ENCODE data around the gene MPZL1. TPM values are rescaled to one million over a fixed set of nuclear protein-coding genes. Genes with fewer than 3 reads are reported as not detected.

The MPZL1 gene
- total RNA-seq, 1 experiment from 2014 or later = 52.9 TPM

GRCh38 chr1:167723707-167724323, 2.0 kb downstream of the MPZL1 start:
- no peak for TF ChIP-seq MAX (IDR thresholded peaks at IDR 0.05)
- POLR2A ChIA-PET = no interaction called here

GRCh38 chr1:167726008-167726407, 4.2 kb downstream of the MPZL1 start:
- BruUV-seq (replicated peaks) = no TSS peak
- H3K9me2 ChIP-seq (ENCODE audit: insufficient read depth) = no peaks in the 10 kb centered on the region
- intact Hi-C loops (cut with micrococcal nuclease) = loop anchor here (5.0 kb wide), 1 partner anchor 266 kb away; no protein-coding TSS in a partner anchor
- ChIA-PET CTCF (no interaction called here), RAD21 (ENCODE audit: low non-redundant PET in 1 of 2, low total read pairs in 2 of 2, uncharacterized antibody in 2 of 2, unreplicated experiment in 2 of 2) (no interaction called here), POLR2A (no interaction called here)
- peaks cover 0 to 7% of the 10 kb centered on the region in 2 experiments; a peak in 2 of 4 replicates for H3K36me3 ChIP-seq (ENCODE audit: control insufficient read depth in 1 of 2, insufficient read depth in 2 of 2, low read length in 2 of 2)
- H3K27me3 ChIP-seq (ENCODE audit: insufficient read depth, low read length) = no peaks in the 10 kb centered on the region
- H3K9ac ChIP-seq (ENCODE audit: low read length) = no peak overlapping the region
- no peak overlapping the region for H3K4me2 ChIP-seq (ENCODE audit: low read length)
- H3K79me2 ChIP-seq (ENCODE audit: insufficient read depth, low read length) = peaks cover 80% of the 10 kb centered on the region
- H3K4me1 ChIP-seq (ENCODE audit: control insufficient read depth in 1 of 2, insufficient read depth in 2 of 2, low read length in 2 of 2) = peaks cover 6 to 21% of the 10 kb centered on the region in 2 experiments; a peak in 3 of 4 replicates
- TF ChIP-seq FOSL1 (IDR thresholded peaks at IDR 0.05; ENCODE audit: low read depth) (no peak), ATF3 (IDR thresholded peaks at IDR 0.05) (no peak), ZFX (IDR thresholded peaks at IDR 0.05) (no peak)
- no peaks in the 10 kb centered on the region for H3K9me3 ChIP-seq (ENCODE audit: control insufficient read depth in 1 of 2, insufficient read depth in 1 of 2, low read depth in 1 of 2, low read length in 2 of 2)
- H2AFZ ChIP-seq (ENCODE audit: low read depth, low read length, poor library complexity, severe bottlenecking) = no peak overlapping the region
- DNase-seq (ENCODE audit: low read depth, low spot score) (no peak), ATAC-seq (no peak)
- no peak overlapping the region for H3K4me3 ChIP-seq (replicated peaks in 1 of 2; ENCODE audit: low read depth in 1 of 2, low read length in 2 of 2)
- no peak overlapping the region for H3K27ac ChIP-seq (ENCODE audit: low read depth, low read length)
- no peaks in the 10 kb centered on the region; the same call in 1 of the 2 replicates for H4K20me1 ChIP-seq (ENCODE audit: insufficient read depth)

More at GRCh38 chr1:167723707-167724323, 2.0 kb downstream of the MPZL1 start:
- Histone ChIP-seq H3K4me2 (ENCODE audit: low read length) (peak overlapping the region; percentile 86), H3K9me2 (ENCODE audit: insufficient read depth) (no peaks in the 10 kb centered on the region), H3K79me2 (ENCODE audit: insufficient read depth, low read length) (peaks cover 59% of the 10 kb centered on the region), H4K20me1 (ENCODE audit: insufficient read depth) (no peaks in the 10 kb centered on the region; the same call in 1 of the 2 replicates), H3K9ac (ENCODE audit: low read length) (0 out of 2 replicates have a peak overlapping the region, but pooled peaks have one; percentile 76), H3K36me3 (ENCODE audit: control insufficient read depth in 1 of 2, insufficient read depth in 2 of 2, low read length in 2 of 2) (no peaks in the 10 kb centered on the region), H3K27ac (ENCODE audit: low read depth, low read length) (no peak overlapping the region), H3K27me3 (ENCODE audit: insufficient read depth, low read length) (no peaks in the 10 kb centered on the region), H3K4me3 (replicated peaks in 1 of 2; ENCODE audit: low read depth in 1 of 2, low read length in 2 of 2) (no peak overlapping the region), H3K4me1 (ENCODE audit: control insufficient read depth in 1 of 2, insufficient read depth in 2 of 2, low read length in 2 of 2) (peaks cover 12 to 25% of the 10 kb centered on the region in 2 experiments; a peak in 3 of 4 replicates), H2AFZ (ENCODE audit: low read depth, low read length, poor library complexity, severe bottlenecking) (no peak overlapping the region), H3K9me3 (ENCODE audit: control insufficient read depth in 1 of 2, insufficient read depth in 1 of 2, low read depth in 1 of 2, low read length in 2 of 2) (no peaks in the 10 kb centered on the region)
- intact Hi-C loops (cut with micrococcal nuclease) = no loop called here
- RAD21 ChIA-PET (ENCODE audit: low non-redundant PET in 1 of 2, low total read pairs in 2 of 2, uncharacterized antibody in 2 of 2, unreplicated experiment in 2 of 2) = no interaction called here
- ATAC-seq (no peak), DNase-seq (ENCODE audit: low read depth, low spot score) (no peak)
- CTCF ChIA-PET = no interaction called here
- BruUV-seq (replicated peaks) = no TSS peak
